AG09319 (cell line): ENCODE data around the gene OPCML.

ENCODE experiments used
- DNase-seq: peaks from one replicate; pipeline ENCODE4 v3.0.0-alpha.2; 2010; ENCODE audit warnings: low read depth; ENCODE audit errors: extremely low read depth
- CTCF ChIP-seq: IDR thresholded peaks from 2 replicates; pipeline ENCODE4 v1.5.1; 2011; ENCODE audit warnings: low read depth, mild to moderate bottlenecking, inconsistent platforms, low read length, moderate library complexity

OPCML gene

DNA sequence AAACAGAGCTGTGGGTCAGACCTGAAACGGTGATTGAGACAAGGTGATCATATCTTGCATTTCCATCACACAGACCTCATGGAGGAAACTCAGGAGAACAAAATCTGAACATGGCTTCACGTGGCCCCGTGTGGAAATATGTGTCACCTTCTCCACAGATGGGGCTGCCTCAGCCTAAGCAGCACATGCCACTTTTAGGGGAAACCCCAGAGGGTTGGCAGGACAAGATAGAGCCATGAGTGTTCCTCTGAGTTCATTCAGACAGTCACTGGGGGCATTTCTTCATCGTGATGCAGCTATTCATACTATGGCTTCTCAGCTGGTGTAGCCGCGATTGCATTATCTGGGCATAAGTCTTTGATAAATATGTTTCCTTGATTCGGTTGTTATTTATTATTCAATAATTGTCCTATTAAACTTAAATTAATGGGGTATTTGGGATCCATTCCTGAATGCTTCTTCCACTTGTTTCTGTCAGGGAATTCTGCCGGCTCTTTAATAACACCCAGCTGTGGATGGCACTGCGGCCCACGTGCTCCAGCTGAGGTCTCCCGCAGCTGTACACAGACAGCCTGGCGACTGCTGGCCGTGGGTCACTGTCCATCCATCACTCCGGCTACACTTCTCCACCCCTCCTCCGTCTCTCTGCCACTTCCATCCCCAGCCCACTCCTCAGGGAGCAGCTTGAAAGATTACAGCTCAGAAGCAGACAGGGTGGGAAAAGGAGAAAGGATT lies 485.1 kb downstream of the OPCML start:
- no peak for TF ChIP-seq CTCF
- no peak for DNase-seq

GRCh38 chr11:133046252-133046651 lies 486.0 kb downstream of the OPCML start:
- no peak for DNase-seq
- no peak for TF ChIP-seq CTCF

GRCh38 chr11:133041928-133042882 lies 490.1 kb downstream of the OPCML start:
- no peak for TF ChIP-seq CTCF
- no peak for DNase-seq

DNA sequence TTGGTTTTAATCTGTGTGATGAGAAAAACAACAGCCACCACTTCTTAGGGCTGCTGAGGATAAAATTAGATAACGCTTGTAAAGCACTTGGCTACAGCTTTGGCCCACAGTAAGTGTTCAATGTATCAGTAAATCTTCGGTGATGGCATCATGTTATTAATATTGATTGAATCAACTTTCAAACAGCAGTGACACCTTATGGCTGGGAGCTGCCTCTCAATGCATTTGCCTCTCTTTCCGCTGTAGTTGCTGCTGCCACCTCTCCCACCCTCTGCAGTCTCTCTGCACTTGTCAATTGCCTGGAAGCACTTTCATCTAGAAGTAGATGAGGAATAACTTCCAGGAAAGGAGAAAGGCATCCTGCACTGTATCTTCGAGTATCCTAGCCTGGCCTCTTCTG lies 491.1 kb downstream of the OPCML start:
- no peak for TF ChIP-seq CTCF
- no peak for DNase-seq

DNA sequence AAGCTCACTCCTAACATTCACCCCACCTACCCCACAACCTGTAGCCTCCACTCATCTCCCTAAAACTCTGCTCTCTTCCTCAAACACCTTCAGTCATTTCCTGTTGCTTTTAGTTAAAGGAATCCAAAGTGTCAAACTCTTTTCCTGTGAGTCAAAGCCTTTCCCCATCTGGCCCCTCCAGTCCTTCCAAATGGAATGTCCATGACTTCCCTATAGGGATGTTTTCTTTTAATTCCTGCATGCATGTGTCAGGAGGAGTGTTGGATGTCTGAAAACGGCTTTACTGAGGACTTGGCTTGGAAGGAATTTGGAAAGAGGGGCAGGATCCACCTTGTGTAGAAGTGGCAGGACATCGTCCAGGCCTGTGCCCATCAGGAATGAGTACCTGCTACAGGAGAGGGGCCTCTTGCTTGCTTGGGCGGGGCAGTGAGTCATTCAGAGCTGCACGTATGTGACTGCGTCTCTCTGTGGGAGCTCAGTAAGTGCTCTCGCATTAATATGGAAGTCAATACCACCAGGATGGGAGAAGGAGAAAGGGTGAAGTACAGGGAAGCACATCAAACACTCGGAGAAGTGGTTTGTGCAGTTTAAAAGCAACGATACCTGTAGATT lies 491.9 kb downstream of the OPCML start:
- no peak for DNase-seq
- TF ChIP-seq CTCF: no peak

GRCh38 chr11:133038850-133039249 lies 493.5 kb downstream of the OPCML start:
- no peak for TF ChIP-seq CTCF
- DNase-seq: no peak
